TTC549 (cell line): ENCODE results near the gene HECW1.
"Not testable (repeated sequence)": the region's sequence is repeated elsewhere in the genome, so short reads cannot be mapped to it uniquely, and the experiment has no call there.

Experiments used
- FAIRE-seq: peaks from 2 replicates; lab custom pipeline; 2012; peaks lifted over from hg19 to GRCh38; lab: Jason Lieb, UNC

Gene HECW1

DNA sequence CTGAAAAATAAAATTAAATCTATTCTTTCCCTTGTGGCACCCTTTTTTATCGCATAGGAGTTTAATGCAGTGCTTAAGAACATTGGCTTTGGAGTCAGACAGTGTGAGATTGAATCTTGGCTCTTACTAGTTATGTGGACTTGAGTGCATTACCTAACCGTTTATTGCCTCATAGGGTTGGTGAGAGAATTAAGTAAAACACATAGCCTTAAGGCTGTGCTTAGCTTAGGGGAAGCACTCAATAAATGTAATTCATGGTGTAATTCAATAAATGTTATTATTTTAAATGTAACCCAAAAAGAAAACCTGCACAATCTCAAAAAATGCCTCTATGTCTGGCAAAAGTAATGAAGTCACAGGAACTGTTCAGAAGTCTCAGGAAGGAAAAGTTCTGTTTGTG is 473.1 kb downstream of the HECW1 start:
- no peak for FAIRE-seq

GRCh38 chr7:43586251-43586900 is 473.9 kb downstream of the HECW1 start:
- FAIRE-seq, result no peak

DNA sequence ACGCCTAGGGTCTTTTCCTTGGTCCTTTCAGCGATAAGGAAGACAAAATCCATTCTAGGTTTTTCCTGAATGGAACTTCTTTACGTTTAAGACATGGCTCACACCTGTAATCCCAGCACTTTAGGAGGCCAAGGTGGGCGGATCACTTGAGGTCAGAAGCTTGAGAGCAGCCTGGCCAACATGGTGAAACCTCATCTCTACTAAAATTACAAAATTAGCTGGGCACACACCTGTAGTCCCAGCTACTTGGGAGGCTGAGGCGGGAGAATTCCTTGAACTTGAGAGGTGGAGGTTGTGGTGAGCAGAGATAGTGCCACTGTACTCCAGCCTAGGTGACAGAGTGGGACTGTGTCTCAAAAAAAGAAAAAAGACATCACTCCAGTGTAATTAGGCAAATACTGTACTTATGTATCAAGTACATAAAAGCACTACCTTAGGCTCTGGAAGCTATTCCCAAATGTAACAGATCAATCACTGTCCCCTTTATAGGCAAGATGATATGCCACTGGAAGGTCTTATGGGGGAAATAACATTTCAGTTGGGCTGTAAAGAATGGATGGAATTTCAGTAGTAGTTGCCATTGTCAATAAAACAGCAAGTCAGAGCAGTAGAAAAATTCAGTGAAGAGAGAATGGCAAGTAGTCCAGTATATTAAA is 476.2 kb downstream of the HECW1 start:
- FAIRE-seq, result no peak

GRCh38 chr7:43589133-43589478 is 476.7 kb downstream of the HECW1 start:
- FAIRE-seq, result no peak

DNA sequence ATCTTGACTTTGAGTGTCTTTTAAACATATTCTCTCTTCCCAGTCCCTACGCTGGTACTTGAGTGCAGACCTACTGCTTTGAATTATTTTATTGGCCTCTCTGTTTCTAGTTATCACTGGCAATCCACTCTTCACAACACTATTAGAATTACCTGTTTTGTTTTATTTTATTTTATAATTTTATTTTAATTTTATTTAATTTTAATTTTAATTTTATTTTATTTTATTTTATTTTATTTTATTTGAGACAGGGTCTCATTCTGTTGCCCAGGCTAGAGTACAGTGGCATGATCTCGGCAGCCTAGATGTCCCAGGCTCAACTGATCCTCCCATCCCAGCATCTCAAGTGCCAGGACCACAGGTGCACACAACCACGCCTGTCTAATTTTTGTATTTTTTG is 477.3 kb downstream of the HECW1 start:
- FAIRE-seq, result no peak

DNA sequence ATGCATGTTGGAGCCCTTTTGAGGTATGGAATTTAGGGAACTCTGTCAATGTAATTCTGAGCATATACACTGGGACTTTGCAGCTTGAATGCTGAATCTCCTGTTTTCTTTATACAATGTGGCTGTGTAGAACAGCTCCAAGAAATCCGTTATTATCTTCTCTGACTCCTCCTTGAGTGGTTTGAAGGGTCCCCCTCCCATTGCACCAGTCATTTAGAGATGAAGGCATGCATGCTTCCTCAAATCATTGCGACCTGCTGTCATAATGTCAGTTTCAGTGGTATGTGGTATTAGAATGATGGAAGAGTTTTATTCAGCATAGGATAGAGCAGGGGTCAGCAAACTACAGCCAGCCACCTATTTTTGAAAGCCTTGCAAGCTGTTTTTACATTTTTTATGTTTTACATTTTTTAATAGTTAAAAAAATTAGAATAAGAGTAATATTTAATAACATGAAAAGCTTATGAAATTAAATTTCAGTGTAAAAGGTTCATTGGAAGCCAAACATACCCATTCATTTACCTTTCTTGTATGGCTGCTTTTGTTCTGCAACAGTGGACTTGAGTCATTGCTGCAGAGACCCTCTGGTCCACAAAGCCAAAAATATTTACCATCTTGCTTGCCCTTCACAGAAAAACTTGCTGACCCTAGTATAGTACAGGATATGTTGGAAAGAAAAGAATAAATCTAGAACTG is 478.6 kb downstream of the HECW1 start:
- FAIRE-seq, result no peak

DNA sequence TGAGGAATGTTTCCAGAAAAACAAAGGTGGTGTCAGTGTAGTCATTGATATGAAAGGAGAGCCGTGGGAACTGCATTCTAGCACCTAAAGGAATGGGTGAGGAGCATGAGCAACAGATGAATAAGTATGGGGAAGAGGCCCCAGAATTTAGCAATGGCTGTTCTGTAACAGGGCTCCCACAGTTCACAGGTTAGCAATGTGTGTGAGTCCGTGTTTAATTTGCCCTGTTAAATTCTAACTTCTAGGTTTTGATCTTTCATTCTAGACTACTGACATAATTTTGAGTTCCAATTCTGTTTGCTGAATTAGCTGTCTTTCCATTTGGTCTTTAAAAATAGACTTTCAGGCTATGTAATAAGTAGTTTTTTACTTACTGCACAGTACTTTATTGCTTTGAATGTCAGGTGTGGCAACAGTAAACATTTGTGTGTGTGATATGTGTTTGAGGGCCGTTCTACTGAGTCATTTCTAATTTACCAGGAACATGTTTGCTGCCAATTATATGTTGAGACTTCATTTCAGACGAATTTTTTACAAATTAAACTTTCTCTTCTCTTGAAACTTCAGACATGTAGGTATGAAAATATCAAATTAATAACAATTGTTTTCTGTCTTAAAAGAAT is 479.2 kb downstream of the HECW1 start:
- FAIRE-seq, result no peak

GRCh38 chr7:43592326-43592725 is 479.9 kb downstream of the HECW1 start:
- FAIRE-seq, result no peak

DNA sequence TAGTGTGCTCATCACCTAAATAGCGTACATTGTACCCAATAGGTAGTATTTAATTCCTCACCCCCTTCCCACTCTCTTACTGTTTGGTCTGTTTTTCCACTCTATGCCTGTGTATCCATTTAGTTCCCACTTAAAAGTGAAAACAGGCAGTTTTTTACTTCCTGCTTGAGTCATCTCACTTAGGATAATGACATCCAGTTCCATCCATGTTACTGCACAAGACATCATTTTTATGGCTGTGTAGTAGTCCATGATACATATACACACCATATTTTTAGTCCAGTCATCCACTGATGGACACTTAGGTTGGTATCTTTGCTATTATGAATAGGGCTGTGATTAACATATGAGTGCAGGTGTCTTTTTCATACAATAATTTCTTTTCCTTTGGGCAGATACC is 480.6 kb downstream of the HECW1 start:
- no peak for FAIRE-seq

DNA sequence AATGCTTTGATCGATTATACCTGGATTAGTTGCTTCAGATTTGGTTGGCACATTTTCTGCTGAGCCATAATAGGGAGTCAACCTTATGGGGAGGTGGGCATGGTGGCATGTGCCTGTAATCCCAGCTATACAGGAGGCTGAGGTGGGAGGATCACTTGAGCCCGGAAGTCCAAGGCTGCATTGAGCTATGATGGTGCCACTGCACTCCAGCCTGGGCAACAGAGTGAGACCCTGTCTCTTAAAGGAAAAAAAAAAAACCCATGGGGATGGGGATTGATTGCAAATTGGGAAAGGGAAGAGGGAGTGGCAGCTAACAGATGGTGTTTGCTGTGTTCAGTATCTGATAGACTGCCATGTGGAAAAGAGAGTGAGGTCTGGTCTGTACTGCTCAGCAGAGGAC is 481.6 kb downstream of the HECW1 start:
- FAIRE-seq, result no peak

- not testable (repeated sequence) for FAIRE-seq
Observed at GRCh38 chr7:43596426-43596825, 484.0 kb downstream of the HECW1 start.

DNA sequence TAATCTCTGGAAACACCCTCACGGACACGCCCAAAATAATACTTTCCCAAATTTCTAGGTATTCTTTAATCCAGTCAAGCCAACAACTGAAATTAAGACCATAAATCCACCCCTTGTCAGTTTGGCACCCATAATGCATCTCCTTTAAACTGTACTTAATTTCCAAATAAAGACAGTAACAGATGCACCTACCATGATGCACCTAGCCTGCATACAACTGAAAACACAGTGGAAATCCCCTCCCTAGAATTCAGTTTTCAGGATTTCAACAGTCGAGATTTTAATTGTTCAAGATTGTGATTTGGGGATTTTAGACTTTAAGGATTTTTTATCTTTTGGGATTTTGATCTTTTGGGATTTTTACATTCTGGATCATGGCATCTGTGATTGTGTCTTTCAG is 487.6 kb downstream of the HECW1 start:
- no peak for FAIRE-seq

DNA sequence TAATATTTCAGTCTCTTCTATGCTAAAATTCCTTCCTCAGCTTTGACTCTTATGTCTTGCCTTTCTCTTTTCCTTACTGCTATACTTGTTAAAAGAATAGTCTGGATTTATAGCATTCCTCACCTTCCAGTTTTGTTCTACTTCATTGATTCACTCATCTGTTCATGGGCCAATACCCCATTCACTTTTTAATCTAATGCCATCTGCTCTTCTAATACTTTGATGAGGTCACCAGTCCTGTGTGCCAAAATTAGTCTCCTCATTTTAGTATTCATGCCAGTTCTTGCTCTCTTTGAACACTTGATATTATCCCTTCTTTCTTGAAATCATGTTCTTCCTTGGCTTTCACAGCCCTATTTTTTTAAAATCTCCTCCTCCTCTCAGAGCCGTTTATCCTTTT is 489.8 kb downstream of the HECW1 start:
- no peak for FAIRE-seq

DNA sequence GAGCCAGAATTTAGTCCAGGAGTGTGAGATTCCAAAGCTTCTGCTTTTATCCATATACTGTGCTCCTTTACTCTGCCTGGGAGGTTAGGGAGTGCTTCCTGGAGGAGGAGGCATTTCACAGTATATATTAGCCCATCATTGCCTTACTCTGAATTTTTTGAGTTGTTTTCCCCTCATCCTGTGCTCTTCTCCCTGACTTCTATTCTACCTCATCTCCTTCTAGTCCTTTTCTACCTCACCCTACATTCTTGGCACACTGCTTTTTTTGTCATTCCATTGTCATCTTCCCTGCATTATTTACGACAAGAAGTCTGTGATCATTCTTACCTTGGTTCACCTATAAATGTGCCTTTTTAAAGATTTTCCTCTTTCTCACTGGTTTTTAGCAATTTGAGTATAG is 491.8 kb downstream of the HECW1 start:
- FAIRE-seq, result no peak

- no peak for FAIRE-seq
Observed at GRCh38 chr7:43609097-43609496, 496.6 kb downstream of the HECW1 start.

DNA sequence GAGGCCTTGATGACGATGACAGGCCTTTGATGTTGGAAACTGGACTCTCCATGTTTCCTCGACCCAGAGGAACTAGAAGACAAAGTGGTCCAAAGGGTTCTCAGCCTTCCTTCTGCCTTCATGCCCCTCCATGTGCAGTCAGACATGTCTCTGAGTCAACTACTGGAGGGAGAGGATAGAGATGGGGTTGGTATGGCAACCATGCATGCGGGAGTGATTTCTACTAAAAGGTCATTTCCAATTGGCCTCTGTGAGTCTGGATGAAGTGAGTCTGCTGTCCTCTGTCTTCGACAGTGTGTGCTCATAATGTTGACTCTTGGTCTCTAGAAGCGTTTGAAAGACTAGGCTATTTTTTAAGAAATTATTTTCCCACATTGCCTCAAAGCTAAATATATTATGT is 499.7 kb downstream of the HECW1 start:
- no peak for FAIRE-seq

GRCh38 chr7:43612599-43613589 is 500.4 kb downstream of the HECW1 start:
- no peak for FAIRE-seq
